Keratinocyte (primary cell): ENCODE measurements around the gene GHRH. TPM values are rescaled to one million over a fixed set of nuclear protein-coding genes. Genes with fewer than 3 reads are reported as not detected.

ENCODE experiments used
- DNase-seq: peaks from one replicate; pipeline ENCODE4 v3.0.0-alpha.2; 2011; ENCODE audit warnings: low read depth, missing footprints, low spot score
- FAIRE-seq: peaks from 2 replicates; lab custom pipeline; 2011; peaks lifted over from hg19 to GRCh38; lab: Jason Lieb, UNC
- H2AFZ ChIP-seq: 2 replicates; pipeline ENCODE4 v1.6.0; 2012; ENCODE audit warnings: low read length, control low read depth, inconsistent platforms; ENCODE audit not compliant: control insufficient read depth
- H3K27ac ChIP-seq: 2 replicates; pipeline ENCODE4 v1.5.1; 2011; ENCODE audit warnings: low read length; ENCODE audit not compliant: control insufficient read depth, insufficient read depth
- H3K27me3 ChIP-seq: 3 replicates; pipeline ENCODE4 v1.6.0; 2011; ENCODE audit warnings: low read length; ENCODE audit not compliant: control insufficient read depth, insufficient read depth; ENCODE audit errors: extremely low read depth
- H3K36me3 ChIP-seq, 2 experiments: 2 replicates in 1 of 2; 3 replicates in 1 of 2; pipeline ENCODE4 v1.5.1; 2011; ENCODE audit warnings: low read length in 2 of 2, mild to moderate bottlenecking in 1 of 2; ENCODE audit not compliant: control insufficient read depth in 2 of 2, insufficient read depth in 2 of 2; ENCODE audit errors: extremely low read depth in 1 of 2
- H3K4me1 ChIP-seq: 3 replicates; pipeline ENCODE4 v1.5.1; 2011; ENCODE audit warnings: low read length; ENCODE audit not compliant: control insufficient read depth, insufficient read depth; ENCODE audit errors: extremely low read depth
- H3K4me2 ChIP-seq: 3 replicates; pipeline ENCODE4 v1.6.0; 2011; ENCODE audit warnings: low read depth, low read length; ENCODE audit not compliant: control insufficient read depth, insufficient read depth; ENCODE audit errors: extremely low read depth
- H3K4me3 ChIP-seq, 3 experiments: fragments of 200-600 bp in 1 of 3; sonication (generic) in 1 of 3; 2 replicates in 2 of 3; 3 replicates in 1 of 3; pipeline ENCODE4 v1.5.1; 2011 to 2016; ENCODE audit warnings: low read length in 3 of 3, mild to moderate bottlenecking in 3 of 3, control low read depth in 2 of 3, inconsistent platforms in 1 of 3, low read depth in 1 of 3, mixed read lengths in 1 of 3, mixed run types in 1 of 3, moderate library complexity in 1 of 3; ENCODE audit not compliant: control insufficient read depth in 2 of 3, insufficient read depth in 2 of 3; ENCODE audit errors: extremely low read depth in 1 of 3
- H3K79me2 ChIP-seq: 2 replicates; pipeline ENCODE4 v1.6.0; 2012; ENCODE audit warnings: low read length; ENCODE audit not compliant: control insufficient read depth, insufficient read depth
- H3K9ac ChIP-seq: 3 replicates; pipeline ENCODE4 v1.6.0; 2011; ENCODE audit warnings: low read length; ENCODE audit not compliant: control insufficient read depth, insufficient read depth; ENCODE audit errors: extremely low read depth
- H3K9me1 ChIP-seq: 3 replicates; pipeline ENCODE4 v1.6.0; 2011; ENCODE audit warnings: low read length; ENCODE audit not compliant: control insufficient read depth, insufficient read depth; ENCODE audit errors: extremely low read depth
- H3K9me3 ChIP-seq: 2 replicates; pipeline ENCODE4 v1.5.1; 2012; ENCODE audit warnings: low read depth, low read length; ENCODE audit not compliant: control insufficient read depth
- H4K20me1 ChIP-seq: 3 replicates; pipeline ENCODE4 v1.6.0; 2011; ENCODE audit warnings: low read length; ENCODE audit not compliant: control insufficient read depth, insufficient read depth; ENCODE audit errors: extremely low read depth
- EZH2 ChIP-seq: IDR thresholded peaks from one replicate; pipeline ENCODE4 v1.6.1; 2012; ENCODE audit warnings: inconsistent platforms, mild to moderate bottlenecking, low read length, moderate library complexity
- dilution Hi-C: fragments of 300-500 bp; cut with MboI; formaldehyde crosslinking; loops from one replicate; pipeline ENCODE4 v1.7.0; 2020; ENCODE audit warnings: low sequenced_read_pairs; ENCODE audit not compliant: extremely low pct_ligation_motif_present
- polyA plus RNA-seq, 5 experiments: library from polyadenylated mRNA; depleted of rRNA in 3 of 5; stranded (reverse) in 3 of 5; stranded (forward) in 1 of 5; unstranded in 1 of 5; fragments of >200 nt; gene quantifications; 1 replicate in 1 of 5; 2 replicates in 3 of 5; 3 replicates in 1 of 5; pipeline versions ENCODE4 v1.2.1 to v1.2.3, GENCODE V29; 2011 to 2012; ENCODE audit warnings: missing spikeins in 2 of 5, low read depth in 1 of 5, low replicate concordance in 1 of 5
- TF ChIP-seq, protein P1 (sequence below), 3 experiments: IDR thresholded peaks in 1 of 3; conservative IDR thresholded peaks in 1 of 3; optimal IDR thresholded peaks in 1 of 3; 2 replicates in 2 of 3; 3 replicates in 1 of 3; pipeline versions ENCODE3 to v1.5.1; 2011; ENCODE audit warnings: low read length in 3 of 3, mild to moderate bottlenecking in 3 of 3, moderate library complexity in 2 of 3, control low read depth in 1 of 3, inconsistent platforms in 1 of 3; ENCODE audit not compliant: insufficient read depth in 2 of 3; ENCODE audit errors: extremely low read depth in 1 of 3

The GHRH gene
- polyA plus RNA-seq, 1 donor (not counting 4 experiments of a cell fraction or from before 2014, with no cell fraction given), result not detected

DNA sequence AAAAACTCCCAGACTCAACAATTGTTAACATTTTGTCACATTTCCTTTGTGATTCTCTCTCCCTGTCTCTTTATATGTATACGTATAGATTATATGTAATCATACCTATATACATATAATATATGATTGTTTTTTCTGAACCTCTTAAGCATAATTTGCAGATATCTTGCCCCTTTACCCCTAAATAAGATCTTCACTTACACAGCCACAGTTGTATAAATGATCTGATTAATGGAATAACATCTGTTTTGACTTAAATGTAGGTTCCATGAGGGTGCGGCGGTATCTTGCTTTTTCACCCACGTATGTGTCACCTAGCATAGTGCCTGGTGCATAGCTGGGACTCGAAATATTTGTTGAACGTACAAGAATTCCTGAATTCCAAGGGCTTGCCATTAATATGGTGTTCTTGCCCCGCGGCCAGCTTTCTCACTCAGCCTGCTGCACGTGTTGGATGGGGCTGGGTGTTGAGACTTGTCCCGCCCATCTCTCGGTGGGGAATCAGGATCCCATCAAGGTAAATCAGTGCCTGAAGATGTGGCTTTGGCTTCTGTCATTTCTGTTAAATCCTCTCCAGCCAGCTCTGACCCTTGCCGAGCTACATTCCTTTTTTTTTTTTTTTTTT lies 17.5 kb upstream of the GHRH start:
- no peaks in the 10 kb centered on the region for H3K36me3 ChIP-seq
- H3K9me1 ChIP-seq, result no peaks in the 10 kb centered on the region
- TF ChIP-seq, protein P1, sequence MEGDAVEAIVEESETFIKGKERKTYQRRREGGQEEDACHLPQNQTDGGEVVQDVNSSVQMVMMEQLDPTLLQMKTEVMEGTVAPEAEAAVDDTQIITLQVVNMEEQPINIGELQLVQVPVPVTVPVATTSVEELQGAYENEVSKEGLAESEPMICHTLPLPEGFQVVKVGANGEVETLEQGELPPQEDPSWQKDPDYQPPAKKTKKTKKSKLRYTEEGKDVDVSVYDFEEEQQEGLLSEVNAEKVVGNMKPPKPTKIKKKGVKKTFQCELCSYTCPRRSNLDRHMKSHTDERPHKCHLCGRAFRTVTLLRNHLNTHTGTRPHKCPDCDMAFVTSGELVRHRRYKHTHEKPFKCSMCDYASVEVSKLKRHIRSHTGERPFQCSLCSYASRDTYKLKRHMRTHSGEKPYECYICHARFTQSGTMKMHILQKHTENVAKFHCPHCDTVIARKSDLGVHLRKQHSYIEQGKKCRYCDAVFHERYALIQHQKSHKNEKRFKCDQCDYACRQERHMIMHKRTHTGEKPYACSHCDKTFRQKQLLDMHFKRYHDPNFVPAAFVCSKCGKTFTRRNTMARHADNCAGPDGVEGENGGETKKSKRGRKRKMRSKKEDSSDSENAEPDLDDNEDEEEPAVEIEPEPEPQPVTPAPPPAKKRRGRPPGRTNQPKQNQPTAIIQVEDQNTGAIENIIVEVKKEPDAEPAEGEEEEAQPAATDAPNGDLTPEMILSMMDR (optimal IDR thresholded peaks at IDR 0.05 in 1 of 3, IDR thresholded peaks at IDR 0.05 in 1 of 3, conservative IDR thresholded peaks at IDR 0.05 in 1 of 3; ENCODE audit: extremely low read depth in 1 of 3, insufficient read depth in 2 of 3, low read length in 3 of 3), result no peak
- TF ChIP-seq EZH2, result no peak
- H3K9ac ChIP-seq, result no peak overlapping the region
- no peak for DNase-seq
- no peaks in the 10 kb centered on the region for H3K9me3 ChIP-seq
- dilution Hi-C loops, result no loop called here
- no peak overlapping the region for H3K4me3 ChIP-seq
- H3K27ac ChIP-seq, result no peak overlapping the region
- H2AFZ ChIP-seq, result peak overlapping the region; percentile 36
- peaks cover 14% of the 10 kb centered on the region for H3K4me1 ChIP-seq
- no peaks in the 10 kb centered on the region for H3K27me3 ChIP-seq
- no peaks in the 10 kb centered on the region for H3K79me2 ChIP-seq
- H4K20me1 ChIP-seq, result no peaks in the 10 kb centered on the region
- peak; percentile 57 for FAIRE-seq
- H3K4me2 ChIP-seq, result peak overlapping the region; percentile 52

DNA sequence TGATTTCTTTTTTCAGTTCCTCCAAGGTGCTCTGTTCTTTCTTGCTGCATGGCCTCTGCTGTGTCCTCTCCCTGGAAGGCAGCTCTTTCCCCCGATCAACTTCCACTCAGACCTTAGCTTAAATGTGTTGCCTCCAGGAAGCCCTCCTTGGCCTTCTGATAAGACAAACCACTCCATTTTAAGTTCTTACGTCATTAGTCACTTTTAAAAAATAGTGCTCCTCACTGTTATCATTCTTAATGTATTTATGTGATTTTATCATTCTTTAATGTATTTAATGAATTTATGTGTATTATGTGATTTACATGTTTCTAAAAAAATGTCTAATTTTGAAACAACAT lies 15.6 kb upstream of the GHRH start:
- no peaks in the 10 kb centered on the region for H3K27me3 ChIP-seq
- H3K4me1 ChIP-seq, result peaks cover 14% of the 10 kb centered on the region
- H3K9ac ChIP-seq, result no peak overlapping the region
- peak overlapping the region; percentile 8 for H3K4me2 ChIP-seq
- no peaks in the 10 kb centered on the region for H3K79me2 ChIP-seq
- no peaks in the 10 kb centered on the region for H4K20me1 ChIP-seq
- no peak for FAIRE-seq
- no peaks in the 10 kb centered on the region for H3K9me1 ChIP-seq
- no peak overlapping the region for H3K27ac ChIP-seq
- no peaks in the 10 kb centered on the region for H3K36me3 ChIP-seq
- TF ChIP-seq EZH2, result no peak
- TF ChIP-seq, protein P1 (optimal IDR thresholded peaks at IDR 0.05 in 1 of 3, IDR thresholded peaks at IDR 0.05 in 1 of 3, conservative IDR thresholded peaks at IDR 0.05 in 1 of 3; ENCODE audit: extremely low read depth in 1 of 3, insufficient read depth in 2 of 3, low read length in 3 of 3), result no peak
- peak overlapping the region; percentile 53 for H2AFZ ChIP-seq
- H3K4me3 ChIP-seq, result no peak overlapping the region
- dilution Hi-C loops, result no loop called here
- no peak for DNase-seq
- H3K9me3 ChIP-seq, result no peaks in the 10 kb centered on the region
